HuH-7.5 (cell line): ENCODE data around the gene PRTG.
"Not testable (repeated sequence)": the region's sequence is repeated elsewhere in the genome, so short reads cannot be mapped to it uniquely, and the experiment has no call there.

Experiments used
- DNase-seq: peaks from one replicate; pipeline ENCODE4 v3.0.0; 2011; ENCODE audit warnings: low spot score

Gene PRTG

DNA sequence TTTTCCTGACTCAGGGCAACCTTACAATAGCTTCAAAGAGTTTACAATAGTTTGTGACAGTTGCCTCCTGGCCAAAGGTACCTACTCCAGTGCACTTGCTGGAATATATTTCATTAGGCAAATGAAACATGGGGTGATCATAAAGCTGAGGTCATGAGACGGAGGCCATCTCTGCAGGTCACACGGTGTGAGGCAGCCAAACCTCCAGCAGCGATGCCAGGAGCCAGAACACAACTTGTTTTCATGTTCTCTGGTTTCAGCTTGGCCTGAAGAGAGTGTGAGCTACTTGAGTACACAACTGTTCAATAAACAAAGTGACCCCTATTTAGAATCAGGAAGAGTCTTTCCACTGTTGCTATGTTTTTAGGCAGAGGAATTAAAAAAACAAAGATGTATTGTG is 112.1 kb downstream of the PRTG start:
- no peak for DNase-seq

DNA sequence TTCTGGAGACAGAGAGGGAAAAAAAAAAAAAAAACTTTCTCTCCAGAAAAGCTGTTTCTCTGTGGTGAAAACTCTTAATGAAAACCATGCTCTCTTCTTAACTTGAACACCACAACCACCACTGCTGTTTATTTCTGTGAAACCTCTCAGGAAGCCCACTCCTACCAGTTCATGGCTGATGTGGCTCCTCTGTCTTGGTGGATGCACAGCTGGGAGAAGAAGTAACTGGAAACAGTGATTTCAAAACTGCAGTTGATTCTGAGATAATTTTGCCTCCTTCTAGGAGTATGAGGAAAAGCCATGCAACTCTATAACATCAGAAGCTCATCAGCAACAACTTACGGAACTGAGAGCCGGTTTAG is 114.6 kb downstream of the PRTG start:
- DNase-seq: no peak

DNA sequence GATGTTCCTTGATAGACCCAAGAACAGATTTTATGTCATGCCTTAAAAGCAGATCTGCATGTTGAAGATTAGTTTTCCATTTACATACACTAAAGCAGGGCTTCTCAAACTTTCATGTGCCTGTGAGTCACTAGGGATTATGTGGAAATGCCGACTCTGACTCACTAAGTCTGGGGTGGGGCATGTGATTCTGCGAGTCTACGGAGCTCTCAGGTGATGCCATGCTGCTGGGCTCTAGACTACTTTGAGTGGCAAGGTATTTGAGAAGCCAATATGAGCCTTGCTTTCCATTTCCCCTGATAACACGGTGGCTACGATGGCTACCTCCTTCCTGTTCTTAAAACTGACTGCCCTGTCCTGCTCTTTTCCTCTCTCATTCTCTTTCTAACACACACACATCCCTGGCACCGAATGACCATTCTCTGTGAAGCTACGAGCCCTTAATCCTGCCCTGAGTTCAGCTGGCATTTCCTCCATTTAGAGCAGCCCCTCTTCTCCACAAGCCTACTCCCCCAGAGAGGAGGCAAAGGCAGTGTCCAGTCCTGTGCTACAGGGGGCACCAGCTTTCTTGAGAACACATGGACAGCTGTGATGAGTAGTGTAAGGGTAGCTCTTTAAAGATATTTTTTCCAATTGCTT is 115.1 kb downstream of the PRTG start:
- no peak for DNase-seq

DNA sequence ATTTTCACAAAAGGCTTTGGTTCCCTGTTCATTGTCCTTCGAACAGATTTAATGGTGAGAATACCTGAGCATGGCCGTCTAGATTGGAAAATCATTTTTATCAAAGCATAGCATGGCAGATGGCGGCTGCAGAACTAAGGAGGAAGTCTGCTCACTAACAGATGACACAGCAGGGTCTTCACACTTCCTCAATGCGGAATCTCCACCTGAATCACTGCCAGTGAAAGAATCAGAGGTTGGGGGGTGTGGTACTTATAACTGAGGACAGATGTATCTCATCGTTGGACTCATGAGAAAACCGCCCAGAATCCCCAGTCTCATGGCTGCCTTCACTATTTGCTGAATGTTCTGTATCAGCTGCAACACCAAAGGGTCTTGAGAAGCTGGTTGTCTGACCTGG is 123.2 kb downstream of the PRTG start:
- no peak for DNase-seq

DNA sequence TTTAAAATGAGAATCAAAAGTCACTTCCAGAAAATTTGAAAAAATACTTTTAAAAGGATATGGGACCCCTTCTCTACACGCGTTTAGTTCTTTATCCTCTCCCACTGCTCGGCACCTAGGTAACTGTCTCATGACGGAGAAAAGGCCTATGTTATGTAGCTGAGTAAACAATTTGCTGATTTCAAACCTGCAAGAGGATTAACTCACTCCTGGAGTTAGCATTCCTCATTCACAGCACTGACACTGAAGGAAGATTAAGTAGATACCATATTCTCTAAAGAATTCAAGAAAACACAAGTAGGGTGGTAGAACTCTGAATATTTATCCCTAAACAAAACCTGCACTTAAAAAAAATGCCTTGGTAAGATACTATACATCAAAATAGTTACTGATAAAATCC is 124.6 kb downstream of the PRTG start:
- DNase-seq: no peak

DNA sequence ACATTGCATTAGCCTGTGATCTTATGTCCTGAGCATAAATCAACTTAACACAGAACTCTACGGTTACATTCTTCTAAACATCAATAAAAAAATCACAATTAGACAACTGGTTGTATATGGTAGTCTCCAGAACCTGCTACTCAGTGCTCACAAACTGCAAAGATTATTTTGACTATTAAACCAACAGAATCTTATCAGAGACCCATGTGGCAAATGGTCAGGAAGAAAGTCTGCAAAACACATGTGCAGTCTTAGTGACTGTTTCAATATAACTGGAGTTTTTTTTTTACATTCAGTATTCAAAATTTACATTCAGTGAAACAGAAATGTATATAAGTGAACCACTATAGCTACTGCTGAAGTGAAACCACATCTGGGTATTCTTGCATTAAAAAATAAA is 127.5 kb downstream of the PRTG start:
- DNase-seq: no peak

DNA sequence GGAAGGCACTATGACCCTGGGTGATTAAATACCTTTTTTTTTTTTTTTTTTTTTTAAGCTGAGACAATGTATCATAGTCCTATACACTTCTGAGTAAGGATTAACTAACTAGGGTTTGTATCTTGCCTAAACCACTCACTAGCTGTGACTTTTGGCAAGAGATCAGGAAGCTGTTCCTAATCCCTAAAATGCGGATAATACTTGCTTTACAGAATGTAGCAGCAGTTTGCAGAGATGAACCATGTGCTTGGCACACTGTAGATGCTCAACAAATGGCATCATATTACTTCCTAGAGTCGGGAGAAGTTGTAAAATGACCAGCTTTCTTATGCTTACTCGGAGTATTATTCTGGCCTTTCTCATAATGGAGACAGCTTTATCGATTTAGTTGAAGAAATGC is 129.2 kb downstream of the PRTG start:
- DNase-seq: no peak

DNA sequence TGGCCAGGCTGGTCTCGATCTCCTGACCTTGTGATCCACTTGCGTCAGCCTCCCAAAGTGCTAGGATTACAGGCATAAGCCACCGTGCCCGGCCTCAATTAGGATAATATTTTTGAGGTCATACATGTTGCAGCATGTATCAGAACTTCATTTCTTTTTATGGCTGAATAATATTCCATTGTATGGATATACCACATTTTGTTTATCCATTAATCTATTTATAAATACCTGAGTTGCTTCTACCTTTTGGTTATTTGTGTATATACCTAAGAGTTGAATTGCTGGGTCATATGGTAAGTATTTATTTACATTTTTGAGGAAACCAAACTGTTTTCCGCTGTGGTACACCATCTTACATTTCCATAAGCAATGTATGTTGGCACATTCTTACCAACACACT is 136.7 kb downstream of the PRTG start:
- no peak for DNase-seq

DNA sequence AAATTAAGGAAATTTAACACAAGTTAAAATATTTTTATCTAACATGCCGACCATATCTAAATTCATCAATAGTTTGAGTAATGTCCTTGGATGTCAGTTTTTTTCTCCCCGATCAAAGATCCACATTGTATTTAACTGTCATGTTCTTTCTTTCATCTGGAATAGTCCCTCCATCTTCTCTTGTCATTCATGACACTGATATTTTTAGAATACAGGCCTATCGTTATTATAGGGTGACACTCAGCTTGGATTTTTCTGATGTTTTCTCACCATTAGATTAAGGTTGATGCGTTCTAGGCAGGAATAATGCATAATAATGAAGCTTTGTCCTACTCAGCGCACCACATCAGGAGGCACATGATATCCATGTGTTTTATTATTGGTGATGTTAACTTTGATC is 141.6 kb downstream of the PRTG start:
- no peak for DNase-seq

DNA sequence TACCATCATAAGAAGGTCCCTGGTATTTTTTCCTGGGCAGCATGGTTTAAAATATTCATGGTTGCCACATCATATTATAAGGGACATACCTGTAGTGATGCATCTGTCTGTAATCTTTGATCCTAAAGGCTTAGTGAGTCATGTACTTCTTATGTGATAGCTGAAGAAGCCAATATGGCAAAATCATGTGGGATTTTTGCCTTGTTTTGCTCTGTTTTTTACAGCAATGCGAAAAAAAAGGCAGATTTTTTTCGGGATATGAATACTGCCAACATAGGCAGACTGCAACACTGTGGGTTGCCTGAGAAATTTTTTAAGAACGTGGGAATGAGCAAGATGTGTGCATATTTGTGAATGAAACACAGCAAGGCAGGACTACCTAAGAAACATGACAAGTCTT is 143.5 kb downstream of the PRTG start:
- DNase-seq: no peak

DNA sequence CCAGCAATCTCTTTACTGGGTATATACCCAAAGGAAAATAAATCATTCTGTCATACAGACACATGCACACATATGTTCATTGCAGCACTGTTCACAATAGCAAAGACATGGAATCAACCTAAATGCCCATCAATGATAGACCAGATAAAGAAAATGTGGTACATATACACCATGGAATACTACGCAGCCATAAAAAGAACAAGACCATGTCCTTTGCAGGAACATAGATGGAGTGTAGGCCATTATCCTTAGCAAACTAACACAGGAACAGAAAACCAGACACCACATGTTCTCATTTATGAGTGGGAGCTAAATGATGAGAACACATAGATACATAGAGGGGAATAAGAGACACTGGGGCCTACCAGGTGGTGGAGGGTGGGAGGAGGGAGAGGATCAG is 149.9 kb downstream of the PRTG start:
- DNase-seq: not testable (repeated sequence)

DNA sequence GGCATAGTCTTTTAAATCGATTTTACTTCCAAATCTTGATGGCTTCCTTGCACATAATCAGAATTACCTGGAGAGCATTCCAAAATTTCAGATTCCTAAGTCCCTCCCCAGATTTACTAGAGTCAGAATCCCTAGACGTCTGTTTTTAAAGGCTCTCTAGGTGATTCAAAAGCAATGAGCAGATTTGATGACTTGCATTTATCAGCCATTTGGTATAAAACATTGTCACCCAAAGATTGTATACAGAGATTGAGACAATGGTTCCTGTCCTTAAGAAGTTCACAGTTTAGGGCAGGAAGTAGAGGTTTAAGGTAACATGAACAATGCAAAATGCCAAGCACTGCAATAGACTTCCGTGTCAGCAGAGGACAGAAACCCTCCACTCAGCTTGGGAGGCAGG is 152.2 kb downstream of the PRTG start:
- no peak for DNase-seq

DNA sequence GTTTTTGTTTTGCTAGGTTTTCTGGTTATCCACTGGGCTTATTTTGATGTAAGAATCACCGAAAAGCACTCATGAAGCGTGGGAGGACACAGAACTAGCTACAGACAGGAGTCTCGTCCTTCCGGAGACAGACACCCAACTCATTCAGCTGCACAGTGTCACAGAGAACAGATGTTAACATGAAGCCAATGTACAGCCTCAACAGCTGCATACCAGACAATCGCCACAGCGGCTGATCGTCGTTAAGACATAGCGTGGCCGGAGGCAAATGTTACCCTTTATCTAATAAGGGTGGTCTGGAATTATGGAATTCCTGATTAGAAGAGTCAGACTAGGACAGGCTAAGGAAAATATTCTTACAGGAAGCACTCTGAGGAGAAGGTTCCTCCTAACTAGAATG is 153.7 kb downstream of the PRTG start:
- DNase-seq: no peak

DNA sequence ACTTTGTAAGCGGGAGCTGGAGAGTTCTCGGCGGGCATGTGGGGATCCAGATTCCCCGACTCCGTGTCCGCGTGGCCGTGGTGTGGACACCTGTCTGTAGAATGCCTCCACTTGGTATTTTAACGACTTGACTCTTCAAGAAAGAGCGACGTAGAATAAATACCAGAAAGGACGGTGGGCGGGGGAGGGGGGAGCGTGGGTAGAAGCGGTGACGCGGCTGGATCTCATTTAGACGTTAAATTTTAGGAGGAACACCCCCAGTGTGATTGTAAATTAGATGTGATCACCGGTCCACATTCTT is 154.2 kb downstream of the PRTG start:
- DNase-seq: no peak

DNA sequence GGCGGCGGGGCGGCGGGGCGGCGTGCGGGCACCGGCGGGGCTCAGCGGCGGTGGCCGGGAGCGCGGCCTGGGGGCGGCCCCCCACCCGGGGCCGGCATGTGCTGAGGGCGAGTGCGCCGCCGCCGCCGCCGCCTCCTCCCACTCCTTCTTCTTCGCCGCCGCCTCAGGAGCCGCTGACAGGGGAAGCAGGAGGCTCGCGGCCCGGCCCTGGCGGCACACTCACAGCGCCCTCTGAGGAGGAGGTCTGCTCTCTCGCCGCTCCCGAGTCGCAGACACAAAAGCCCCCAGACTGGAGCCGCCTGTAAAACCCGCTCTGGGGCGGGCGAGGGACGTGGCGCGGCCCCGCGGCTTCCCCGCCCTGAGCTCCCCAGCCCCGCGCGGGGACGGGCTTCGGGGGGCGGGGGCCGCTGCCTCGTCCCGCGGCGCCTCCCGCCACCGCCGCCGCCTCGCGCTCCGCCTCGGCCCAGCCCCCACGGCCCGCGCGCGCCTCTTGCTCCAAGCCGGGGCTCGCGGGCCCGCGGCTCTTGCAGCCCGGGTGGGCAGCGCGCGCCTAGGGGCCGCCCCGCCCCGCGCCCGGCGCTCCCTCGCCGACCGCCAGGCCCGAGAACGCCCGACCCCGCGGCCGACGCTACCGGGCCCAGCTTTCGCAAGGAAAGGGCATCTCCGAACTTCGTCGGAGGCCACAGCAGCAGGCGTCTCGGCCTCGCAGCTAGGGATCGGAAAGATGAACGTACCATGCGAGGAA is 154.7 kb downstream of the PRTG start, which contains the start of gene PYGO1:
PYGO1 (minus strand) TSS at position 276 of the 745 bp plus-strand sequence. CDS start 462 bp downstream, outside the sequence.
- DNase-seq: peak; percentile 51

DNA sequence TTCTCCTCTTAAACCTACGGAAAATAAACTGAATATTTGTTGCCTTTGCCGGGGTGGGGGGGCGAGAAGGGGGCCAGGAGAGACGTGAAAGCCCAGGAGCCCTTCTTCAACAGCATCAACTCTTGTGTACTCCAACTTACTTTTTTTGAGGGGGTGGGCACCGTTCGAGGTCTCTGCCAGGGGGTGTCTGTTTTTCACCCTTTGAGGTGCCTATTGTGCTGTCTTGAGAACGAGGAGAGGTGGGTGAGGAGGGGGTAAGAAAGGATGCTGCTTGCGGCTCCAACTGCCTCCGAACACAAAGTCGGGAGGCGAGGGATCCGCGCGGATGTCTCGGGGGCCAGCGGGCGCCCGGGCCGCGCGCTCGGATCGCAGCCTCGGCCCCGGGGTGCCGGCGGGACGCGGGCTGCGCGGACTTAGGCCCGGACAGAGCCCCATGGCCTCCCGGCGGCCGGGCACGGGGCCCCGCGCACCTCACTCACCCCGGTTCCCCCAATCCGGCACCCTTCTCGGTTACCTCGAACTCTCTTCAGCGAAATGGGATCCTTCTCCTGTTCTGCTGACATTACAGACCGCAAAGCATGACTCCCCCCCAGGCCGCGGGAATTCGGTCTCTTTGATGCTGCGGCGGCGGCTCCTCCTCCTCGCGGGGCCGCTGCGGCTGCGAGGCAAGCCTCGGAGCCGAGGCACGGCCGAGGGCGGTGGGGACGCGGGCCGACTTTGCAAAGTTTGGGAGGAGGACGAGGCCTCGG is 155.5 kb downstream of the PRTG start:
- no peak for DNase-seq

DNA sequence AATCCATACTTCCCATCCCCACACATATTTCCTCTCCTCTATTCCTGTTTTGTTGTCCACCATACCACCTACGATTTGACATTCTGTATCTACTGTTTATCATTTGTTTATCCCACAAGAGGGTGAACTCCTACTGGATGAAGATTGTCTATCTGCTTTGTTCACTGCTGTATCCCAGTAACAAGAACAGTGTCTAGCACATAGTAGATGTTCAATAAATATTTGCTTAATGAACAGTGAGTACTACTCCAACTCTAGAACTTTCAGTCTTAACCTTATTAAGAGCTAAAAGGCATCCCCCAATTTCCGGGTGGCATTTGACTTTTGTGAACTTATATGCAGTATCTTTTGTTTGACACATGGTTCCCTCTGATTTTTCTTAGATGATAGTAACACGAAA is 156.1 kb downstream of the PRTG start:
- DNase-seq: no peak

DNA sequence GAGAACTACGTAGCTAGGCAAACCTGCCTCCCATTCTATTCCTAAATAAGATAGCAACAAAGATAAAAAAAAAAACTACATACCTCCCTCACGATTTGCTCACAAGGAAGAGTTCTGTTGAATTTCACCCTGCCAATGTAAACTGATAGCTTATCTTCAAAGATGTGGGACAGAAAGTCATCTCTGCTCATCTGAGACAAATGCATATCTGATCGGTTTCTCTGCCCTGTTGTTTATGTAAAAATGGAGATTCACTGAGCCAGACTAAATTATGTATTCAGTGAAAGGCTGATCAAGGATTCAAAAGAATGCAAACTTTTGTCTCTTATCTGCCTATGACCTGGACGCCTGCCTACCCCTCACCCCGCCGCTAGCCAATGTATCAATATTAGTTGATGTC is 166.0 kb downstream of the PRTG start:
- DNase-seq: no peak

DNA sequence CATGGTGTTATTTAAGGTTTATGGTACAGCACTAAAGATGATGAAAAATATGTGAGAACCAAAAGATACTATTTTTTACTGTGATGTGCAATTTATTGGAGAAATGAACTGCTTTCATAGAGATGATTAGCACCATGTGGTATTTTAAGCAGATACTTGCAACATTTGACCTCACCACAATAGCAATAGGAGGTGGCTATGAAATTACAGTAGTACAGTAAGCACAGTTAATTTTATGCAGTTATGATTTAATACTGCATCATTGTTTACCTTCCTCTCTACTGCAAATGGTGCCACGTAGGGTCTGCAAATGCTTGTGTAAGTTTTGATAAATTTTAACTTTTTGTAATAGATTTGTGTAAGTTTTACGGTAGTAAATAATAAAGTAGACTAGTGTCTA is 168.9 kb downstream of the PRTG start:
- no peak for DNase-seq

DNA sequence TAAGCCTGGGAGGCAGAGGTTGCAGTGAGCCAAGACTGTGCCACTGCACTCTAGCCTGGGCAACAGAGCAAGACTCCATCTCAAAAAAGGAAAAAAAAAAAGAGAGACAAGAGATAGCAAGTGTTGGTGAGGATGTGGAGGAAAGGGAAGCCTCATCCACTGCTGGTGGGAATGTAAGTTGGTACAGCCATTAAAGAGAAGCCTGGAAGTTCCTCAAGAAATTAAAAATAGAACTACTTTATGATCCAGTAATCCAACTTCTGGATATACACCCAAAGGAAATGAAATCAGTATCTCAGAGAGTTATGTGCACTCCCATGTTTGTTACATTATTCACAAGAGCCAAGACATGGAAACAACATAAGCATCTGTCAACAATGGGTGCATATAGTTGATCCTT is 169.7 kb downstream of the PRTG start:
- no peak for DNase-seq

DNA sequence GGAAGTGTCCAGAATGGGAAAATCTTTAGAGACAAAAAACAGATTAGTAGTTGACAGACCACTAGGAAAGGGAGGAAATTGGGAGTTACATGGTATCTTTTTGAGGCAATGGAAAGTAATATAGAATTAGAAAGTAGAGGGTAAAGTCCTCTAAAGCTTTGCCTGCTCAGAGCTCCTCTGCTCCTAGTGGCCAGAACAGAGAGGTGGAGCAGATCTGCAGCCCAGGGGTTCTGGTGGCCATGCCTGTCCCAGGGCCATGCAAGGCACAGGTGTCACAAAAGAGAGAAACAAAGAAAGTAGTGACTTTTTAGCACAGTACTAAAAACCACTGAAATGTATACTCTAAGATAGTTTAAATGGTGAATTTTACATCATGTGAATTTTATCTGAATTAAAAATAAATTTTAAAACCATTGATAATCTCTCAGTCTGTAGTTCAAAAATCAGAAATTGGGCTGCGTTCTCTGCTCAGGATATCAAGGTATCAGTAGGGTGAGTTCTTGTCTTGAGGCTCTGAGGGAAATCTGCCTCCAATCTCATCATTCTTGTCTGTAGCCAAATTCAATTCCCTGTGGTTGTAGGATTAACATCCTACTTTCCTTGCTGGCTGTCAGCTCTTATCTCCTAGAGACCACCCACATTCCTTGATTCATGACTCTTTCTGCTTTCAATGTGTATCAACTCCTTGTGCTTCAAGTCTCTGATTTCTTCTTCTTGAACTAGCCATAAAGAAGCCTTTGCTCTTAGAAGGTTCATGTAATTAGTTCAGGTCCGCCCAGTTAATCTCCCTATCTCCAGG is 178.4 kb downstream of the PRTG start:
- peak; percentile 11 for DNase-seq

DNA sequence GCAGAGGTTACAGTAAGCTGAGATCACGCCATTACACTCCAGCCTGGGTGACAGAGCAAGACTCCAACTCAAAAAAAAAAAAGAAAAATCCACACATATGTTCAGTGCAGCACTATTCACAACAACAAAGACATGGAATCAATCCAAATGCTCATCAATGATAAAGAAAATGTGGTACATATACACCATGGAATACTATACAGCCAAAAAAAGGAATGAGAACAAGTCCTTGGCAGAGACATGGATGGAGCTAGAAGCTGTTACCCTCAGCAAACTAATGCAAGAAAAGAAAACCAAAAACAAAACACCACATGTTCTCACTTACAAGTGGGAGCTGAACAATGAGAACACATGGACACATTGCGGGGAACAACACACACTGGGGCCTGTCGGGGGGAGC is 180.4 kb downstream of the PRTG start:
- DNase-seq: no peak
